Parathyroid adenoma (tissue), 2 donors: ENCODE measurements around the gene FBXW5.

Experiments
- H2AFZ ChIP-seq: fragments of 300-600 bp; sonication (generic); one replicate; pipeline ENCODE4 v1.7.0; 2017; ENCODE audit warnings: antibody characterized with exemption, mild to moderate bottlenecking
- H3K27ac ChIP-seq: fragments of 300-600 bp; sonication (generic); one replicate; pipeline ENCODE4 v1.7.0; 2017
- H3K27me3 ChIP-seq: fragments of 300-600 bp; sonication (generic); one replicate; pipeline ENCODE4 v1.7.0; 2017; ENCODE audit warnings: low read length; ENCODE audit not compliant: control insufficient read depth, insufficient read depth
- H3K36me3 ChIP-seq: fragments of 300-600 bp; sonication (generic); one replicate; pipeline ENCODE4 v1.7.0; 2017; ENCODE audit warnings: low read length; ENCODE audit not compliant: control insufficient read depth, insufficient read depth
- H3K4me1 ChIP-seq: fragments of 300-600 bp; sonication (generic); one replicate; pipeline ENCODE4 v1.7.0; 2017; ENCODE audit warnings: control low read depth
- H3K4me2 ChIP-seq: fragments of 300-600 bp; sonication (generic); one replicate; pipeline ENCODE4 v1.7.0; 2017; ENCODE audit warnings: low read length
- H3K4me3 ChIP-seq: fragments of 300-600 bp; sonication (generic); one replicate; pipeline ENCODE4 v1.7.0; 2017; ENCODE audit warnings: low read depth, low read length
- H3K79me2 ChIP-seq: fragments of 300-600 bp; sonication (generic); one replicate; pipeline ENCODE4 v1.7.0; 2017; ENCODE audit warnings: control low read depth
- H3K9ac ChIP-seq: fragments of 300-600 bp; sonication (generic); one replicate; pipeline ENCODE4 v1.7.0; 2017; ENCODE audit warnings: mild to moderate bottlenecking
- H3K9me3 ChIP-seq: fragments of 300-600 bp; sonication (generic); one replicate; pipeline ENCODE4 v1.7.0; 2017; ENCODE audit warnings: low read length; ENCODE audit not compliant: control insufficient read depth
- TF ChIP-seq, protein P1 (sequence below): fragments of 300-600 bp; sonication (generic); IDR thresholded peaks from one replicate; pipeline ENCODE4 v1.7.0; 2017; ENCODE audit warnings: antibody characterized with exemption, mild to moderate bottlenecking
- donor health status: primary hyperparathyroidism.

The FBXW5 gene

GRCh38 chr9:136913701-136914438, 30.7 kb downstream of the FBXW5 start:
- H3K4me3 ChIP-seq: no peak overlapping the region
- TF ChIP-seq, protein P1, sequence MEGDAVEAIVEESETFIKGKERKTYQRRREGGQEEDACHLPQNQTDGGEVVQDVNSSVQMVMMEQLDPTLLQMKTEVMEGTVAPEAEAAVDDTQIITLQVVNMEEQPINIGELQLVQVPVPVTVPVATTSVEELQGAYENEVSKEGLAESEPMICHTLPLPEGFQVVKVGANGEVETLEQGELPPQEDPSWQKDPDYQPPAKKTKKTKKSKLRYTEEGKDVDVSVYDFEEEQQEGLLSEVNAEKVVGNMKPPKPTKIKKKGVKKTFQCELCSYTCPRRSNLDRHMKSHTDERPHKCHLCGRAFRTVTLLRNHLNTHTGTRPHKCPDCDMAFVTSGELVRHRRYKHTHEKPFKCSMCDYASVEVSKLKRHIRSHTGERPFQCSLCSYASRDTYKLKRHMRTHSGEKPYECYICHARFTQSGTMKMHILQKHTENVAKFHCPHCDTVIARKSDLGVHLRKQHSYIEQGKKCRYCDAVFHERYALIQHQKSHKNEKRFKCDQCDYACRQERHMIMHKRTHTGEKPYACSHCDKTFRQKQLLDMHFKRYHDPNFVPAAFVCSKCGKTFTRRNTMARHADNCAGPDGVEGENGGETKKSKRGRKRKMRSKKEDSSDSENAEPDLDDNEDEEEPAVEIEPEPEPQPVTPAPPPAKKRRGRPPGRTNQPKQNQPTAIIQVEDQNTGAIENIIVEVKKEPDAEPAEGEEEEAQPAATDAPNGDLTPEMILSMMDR: no peak
- no peaks in the 10 kb centered on the region for H3K27me3 ChIP-seq
- no peaks in the 10 kb centered on the region for H3K9me3 ChIP-seq
- no peaks in the 10 kb centered on the region for H3K36me3 ChIP-seq
- no peaks in the 10 kb centered on the region for H3K79me2 ChIP-seq
- H3K9ac ChIP-seq: no peak overlapping the region
- no peak overlapping the region for H2AFZ ChIP-seq
- no peaks in the 10 kb centered on the region for H3K4me1 ChIP-seq
- H3K27ac ChIP-seq: no peak overlapping the region
- H3K4me2 ChIP-seq: no peak overlapping the region

DNA sequence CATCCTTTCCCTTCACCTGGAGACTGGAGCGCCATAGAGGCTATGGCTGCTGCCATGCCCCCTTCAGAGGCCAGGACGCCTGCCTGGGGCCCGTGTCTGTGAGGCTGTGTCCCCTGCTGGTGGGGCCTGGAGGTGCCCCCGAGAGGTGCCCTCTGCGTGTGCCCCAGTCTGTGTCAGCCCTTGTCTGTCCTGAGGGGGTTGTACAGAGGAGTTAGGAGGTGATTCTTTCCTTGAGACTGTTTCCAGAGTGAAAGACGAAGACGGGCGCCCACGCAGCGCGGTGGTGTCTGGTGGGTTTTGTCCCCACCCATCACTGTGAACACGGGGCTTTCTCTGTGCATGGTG, 33.7 kb downstream of the FBXW5 start:
- no peaks in the 10 kb centered on the region for H3K4me1 ChIP-seq
- H3K27ac ChIP-seq: no peak overlapping the region
- no peak overlapping the region for H3K9ac ChIP-seq
- no peaks in the 10 kb centered on the region for H3K36me3 ChIP-seq
- H3K9me3 ChIP-seq: no peaks in the 10 kb centered on the region
- TF ChIP-seq, protein P1: no peak
- no peak overlapping the region for H2AFZ ChIP-seq
- no peaks in the 10 kb centered on the region for H3K79me2 ChIP-seq
- no peaks in the 10 kb centered on the region for H3K27me3 ChIP-seq
- H3K4me2 ChIP-seq: no peak overlapping the region
- no peak overlapping the region for H3K4me3 ChIP-seq

GRCh38 chr9:136910197-136910900, 34.2 kb downstream of the FBXW5 start:
- Histone ChIP-seq H3K27ac (no peak overlapping the region), H3K4me1 (no peaks in the 10 kb centered on the region), H3K4me3 (no peak overlapping the region), H3K36me3 (no peaks in the 10 kb centered on the region), H3K9me3 (no peaks in the 10 kb centered on the region), H2AFZ (no peak overlapping the region), H3K9ac (no peak overlapping the region), H3K4me2 (no peak overlapping the region), H3K79me2 (no peaks in the 10 kb centered on the region), H3K27me3 (no peaks in the 10 kb centered on the region)
- TF ChIP-seq, protein P1: no peak

DNA sequence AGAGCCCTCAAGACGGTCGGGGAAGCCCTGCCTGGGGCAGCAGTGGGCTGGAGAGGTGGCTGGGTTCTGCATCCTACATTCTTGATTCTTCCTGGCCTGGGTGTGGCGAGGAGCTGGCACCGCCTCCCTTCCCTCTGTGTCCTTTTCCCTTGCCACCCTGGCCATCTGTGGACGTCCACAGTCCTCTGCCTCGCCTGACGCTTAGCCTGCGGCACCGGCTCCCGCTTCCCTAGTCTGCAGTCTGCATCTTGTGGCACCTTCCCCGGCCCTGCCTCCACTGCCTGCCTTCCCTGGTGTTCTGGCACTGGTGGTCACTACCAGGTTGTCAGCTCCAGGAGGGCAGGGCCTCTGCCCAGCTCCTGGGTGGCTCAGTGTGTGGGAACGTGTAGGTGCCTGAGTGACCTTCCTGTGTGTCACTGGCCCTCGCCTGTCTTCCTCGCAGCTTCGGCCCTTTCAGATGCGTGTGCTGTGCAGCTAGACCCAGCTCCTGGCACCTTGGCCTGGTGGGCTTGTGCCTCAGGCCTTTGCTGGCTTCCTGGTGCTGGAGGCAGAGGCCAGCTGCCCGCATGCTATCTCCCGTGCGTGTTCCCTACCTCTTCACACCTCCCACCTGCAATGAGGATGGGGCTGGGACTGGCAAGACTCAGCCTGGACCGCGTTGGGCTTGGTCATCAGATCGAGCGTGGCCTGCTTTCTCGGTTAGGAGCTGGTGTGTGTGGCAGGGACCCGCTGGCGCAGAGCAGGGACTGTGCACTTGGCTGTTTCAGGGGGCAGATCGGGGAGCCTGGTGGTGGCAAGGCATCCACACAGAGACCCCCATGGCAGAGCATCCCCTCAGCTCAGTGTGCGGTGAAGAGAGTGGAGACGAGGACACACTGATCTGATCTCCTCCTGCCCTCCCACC, 37.3 kb downstream of the FBXW5 start:
- no peaks in the 10 kb centered on the region for H3K27me3 ChIP-seq
- H2AFZ ChIP-seq: no peak overlapping the region
- H3K27ac ChIP-seq: no peak overlapping the region
- H3K79me2 ChIP-seq: no peaks in the 10 kb centered on the region
- H3K4me3 ChIP-seq: no peak overlapping the region
- peaks cover under 1% of the 10 kb centered on the region for H3K4me1 ChIP-seq
- no peak overlapping the region for H3K4me2 ChIP-seq
- H3K9ac ChIP-seq: no peak overlapping the region
- TF ChIP-seq, protein P1: no peak
- H3K9me3 ChIP-seq: no peaks in the 10 kb centered on the region
- no peaks in the 10 kb centered on the region for H3K36me3 ChIP-seq
